AG09309 (cell line): ENCODE data around the gene SAMD8.
A peak's percentile ranks its signal among the peaks of the same experiment; 100 is the strongest.

Experiments used
- DNase-seq: peaks from one replicate; pipeline ENCODE4 v3.0.0-alpha.2; 2010; ENCODE audit warnings: low read depth
- H3K4me3 ChIP-seq: 2 replicates; pipeline ENCODE4 v1.5.1; 2011; ENCODE audit warnings: mild to moderate bottlenecking, low read depth, low read length, moderate library complexity; ENCODE audit not compliant: control insufficient read depth
- TF ChIP-seq, protein P1 (sequence below): IDR thresholded peaks from 2 replicates; pipeline ENCODE4 v1.5.1; 2011; ENCODE audit warnings: mild to moderate bottlenecking, low read depth, low read length, inconsistent platforms; ENCODE audit not compliant: insufficient read depth, control insufficient read depth; ENCODE audit errors: missing control alignments

Gene SAMD8

DNA sequence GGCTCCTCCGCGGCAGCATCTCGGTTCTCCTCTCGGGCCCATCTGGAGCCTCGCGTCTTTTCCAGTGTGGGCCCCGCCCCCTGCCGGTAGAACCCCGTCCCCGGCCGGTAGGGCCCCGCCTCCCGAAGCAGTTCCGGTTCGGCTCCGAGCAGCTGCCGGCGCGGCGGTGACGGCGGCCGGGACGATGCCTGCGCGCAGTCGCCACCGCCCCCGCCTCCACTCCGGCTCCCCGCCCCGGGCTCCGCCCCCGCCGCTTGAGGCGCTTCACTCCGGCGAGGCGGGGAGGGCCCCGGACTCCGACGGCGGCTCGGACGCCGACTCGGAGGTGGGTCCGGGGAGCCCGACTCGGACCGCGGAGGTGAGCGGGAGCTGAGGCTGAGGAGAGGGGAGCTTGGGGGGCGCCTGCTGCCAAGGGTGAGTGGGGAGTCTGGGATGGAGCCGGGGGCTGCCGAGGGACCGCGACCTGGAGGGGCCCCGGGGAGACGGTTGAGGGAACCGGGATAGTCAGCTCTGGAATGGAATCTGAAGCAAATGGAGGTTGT, at the start of gene SAMD8:
TSS of gene SAMD8 (plus strand) at position 292 of the 542 bp plus-strand sequence. CDS start 38,873 bp downstream, outside the sequence.
- peak within 1 kb of the TSS; percentile 77 for H3K4me3 ChIP-seq
- peak; percentile 71 for DNase-seq
- TF ChIP-seq, protein P1, sequence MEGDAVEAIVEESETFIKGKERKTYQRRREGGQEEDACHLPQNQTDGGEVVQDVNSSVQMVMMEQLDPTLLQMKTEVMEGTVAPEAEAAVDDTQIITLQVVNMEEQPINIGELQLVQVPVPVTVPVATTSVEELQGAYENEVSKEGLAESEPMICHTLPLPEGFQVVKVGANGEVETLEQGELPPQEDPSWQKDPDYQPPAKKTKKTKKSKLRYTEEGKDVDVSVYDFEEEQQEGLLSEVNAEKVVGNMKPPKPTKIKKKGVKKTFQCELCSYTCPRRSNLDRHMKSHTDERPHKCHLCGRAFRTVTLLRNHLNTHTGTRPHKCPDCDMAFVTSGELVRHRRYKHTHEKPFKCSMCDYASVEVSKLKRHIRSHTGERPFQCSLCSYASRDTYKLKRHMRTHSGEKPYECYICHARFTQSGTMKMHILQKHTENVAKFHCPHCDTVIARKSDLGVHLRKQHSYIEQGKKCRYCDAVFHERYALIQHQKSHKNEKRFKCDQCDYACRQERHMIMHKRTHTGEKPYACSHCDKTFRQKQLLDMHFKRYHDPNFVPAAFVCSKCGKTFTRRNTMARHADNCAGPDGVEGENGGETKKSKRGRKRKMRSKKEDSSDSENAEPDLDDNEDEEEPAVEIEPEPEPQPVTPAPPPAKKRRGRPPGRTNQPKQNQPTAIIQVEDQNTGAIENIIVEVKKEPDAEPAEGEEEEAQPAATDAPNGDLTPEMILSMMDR, result peak; percentile 25

GRCh38 chr10:75061709-75062505, 49.5 kb upstream of the SAMD8 start:
- H3K4me3 ChIP-seq, result no peak overlapping the region
- TF ChIP-seq, protein P1, result no peak
- no peak for DNase-seq

GRCh38 chr10:75062506-75063299, 48.8 kb upstream of the SAMD8 start:
- peak; percentile 75 for DNase-seq
- TF ChIP-seq, protein P1, result no peak
- H3K4me3 ChIP-seq, result no peak overlapping the region

GRCh38 chr10:75063461-75064230, 47.8 kb upstream of the SAMD8 start:
- no peak overlapping the region for H3K4me3 ChIP-seq
- TF ChIP-seq, protein P1, result no peak
- DNase-seq, result no peak

GRCh38 chr10:75065076-75065475, 46.4 kb upstream of the SAMD8 start:
- H3K4me3 ChIP-seq, result no peak overlapping the region
- TF ChIP-seq, protein P1, result no peak
- DNase-seq, result no peak

DNA sequence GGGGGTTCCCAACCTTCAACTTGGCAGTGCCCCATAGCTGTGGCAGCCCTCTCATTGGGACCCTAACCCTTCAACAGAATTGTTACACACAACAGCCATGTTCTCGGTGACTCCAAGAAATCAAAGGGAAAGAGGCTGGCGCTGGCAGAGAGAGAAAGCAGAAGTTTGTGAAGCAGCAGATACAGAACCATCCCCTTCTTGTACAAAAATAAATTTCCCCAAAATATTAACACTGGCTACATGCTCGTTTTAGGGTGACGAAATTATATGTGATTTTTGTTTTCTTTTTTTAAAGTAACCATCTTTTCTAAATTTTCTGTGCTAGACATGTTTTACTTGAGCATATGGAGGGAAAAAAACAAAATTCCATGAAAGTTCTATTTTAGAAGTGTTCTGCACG, 45.2 kb upstream of the SAMD8 start:
- H3K4me3 ChIP-seq, result no peak overlapping the region
- TF ChIP-seq, protein P1, result no peak
- DNase-seq, result no peak
